IPS DF 6.9 (cell line): Measurements from ENCODE around the gene SGCG.
"Not testable (repeated sequence)": the region's sequence is repeated elsewhere in the genome, so short reads cannot be mapped to it uniquely, and the experiment has no call there.

Source experiments
- DNase-seq: peaks from one replicate; pipeline ENCODE4 v3.0.0-alpha.2; 2013; ENCODE audit warnings: low read depth, low spot score
- H3K27ac ChIP-seq: one replicate; pipeline ENCODE4 v1.5.1; 2013; ENCODE audit warnings: low read length, control low read depth
- H3K27me3 ChIP-seq: 2 replicates; pipeline ENCODE4 v1.6.1; 2013; ENCODE audit warnings: mild to moderate bottlenecking, low read length; ENCODE audit not compliant: control insufficient read depth, insufficient read depth
- H3K36me3 ChIP-seq: 2 replicates; pipeline ENCODE4 v1.6.1; 2013; ENCODE audit warnings: low read length; ENCODE audit not compliant: control insufficient read depth, insufficient read depth
- H3K4me1 ChIP-seq: 2 replicates; pipeline ENCODE4 v1.6.1; 2013; ENCODE audit warnings: low read length; ENCODE audit not compliant: control insufficient read depth, insufficient read depth
- H3K4me3 ChIP-seq: 2 replicates; pipeline ENCODE4 v1.5.1; 2013; ENCODE audit warnings: mild to moderate bottlenecking, low read length
- H3K9me3 ChIP-seq: 2 replicates; pipeline ENCODE4 v1.6.1; 2013; ENCODE audit warnings: low read length, inconsistent platforms; ENCODE audit not compliant: control insufficient read depth, insufficient read depth
- WGBS: extraction: QIAGEN DNeasy Blood & Tissue Kit; methylation state at CpG from one replicate; pipeline ENCODE4 v1.1.7; 2013; ENCODE audit warnings: mixed read lengths, missing lambda C conversion rate; ENCODE audit not compliant: insufficient read length, insufficient coverage; 5-methylcytosine and 5-hydroxymethylcytosine counted together

The SGCG gene

DNA sequence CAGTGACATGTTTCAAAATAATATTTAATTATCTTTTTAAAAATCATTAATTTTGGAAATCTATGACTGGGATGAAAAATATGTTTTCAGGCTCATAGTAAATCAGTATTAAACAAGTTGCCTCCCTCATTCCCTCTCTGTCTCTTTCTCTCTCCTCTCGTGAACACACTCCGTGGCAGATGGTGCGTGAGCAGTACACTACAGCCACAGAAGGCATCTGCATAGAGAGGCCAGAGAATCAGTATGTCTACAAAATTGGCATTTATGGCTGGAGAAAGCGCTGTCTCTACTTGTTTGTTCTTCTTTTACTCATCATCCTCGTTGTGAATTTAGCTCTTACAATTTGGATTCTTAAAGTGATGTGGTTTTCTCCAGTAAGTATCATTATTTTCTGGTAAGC, 22.7 kb downstream of the SGCG start:
- no CpG with 5 or more reads among the region's 5 CpGs for WGBS

DNA sequence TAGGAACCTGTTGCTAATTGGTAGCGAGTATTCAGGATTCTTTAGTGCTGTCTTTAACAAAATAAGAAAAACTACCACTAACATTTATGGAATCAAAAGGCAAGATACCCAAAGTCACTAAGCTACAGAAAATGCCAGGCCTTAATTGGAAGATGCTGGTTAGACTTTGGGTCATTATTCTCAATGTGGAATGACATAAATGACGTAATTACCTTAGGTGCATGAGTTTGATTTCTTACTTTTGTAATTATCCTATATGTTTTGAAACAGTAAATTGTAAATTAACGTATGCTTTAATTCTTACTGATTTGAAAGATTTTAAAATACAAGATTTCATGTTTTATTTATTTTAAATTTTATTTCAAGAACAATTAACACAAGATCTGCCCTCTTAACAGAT, 25.0 kb downstream of the SGCG start:
- Histone ChIP-seq H3K9me3 (no peaks in the 10 kb centered on the region), H3K4me3 (no peak overlapping the region), H3K27ac (no peak overlapping the region), H3K27me3 (no peaks in the 10 kb centered on the region), H3K4me1 (no peaks in the 10 kb centered on the region), H3K36me3 (no peaks in the 10 kb centered on the region)
- no CpG with 5 or more reads among the region's 3 CpGs for WGBS
- DNase-seq = no peak

More for the DNA sequence above, 22.7 kb downstream of the SGCG start:
- H3K9me3 ChIP-seq = no peaks in the 10 kb centered on the region
- H3K27ac ChIP-seq = no peak overlapping the region
- H3K4me1 ChIP-seq = no peaks in the 10 kb centered on the region
- H3K4me3 ChIP-seq = no peak overlapping the region
- H3K36me3 ChIP-seq = no peaks in the 10 kb centered on the region
- no peaks in the 10 kb centered on the region for H3K27me3 ChIP-seq
- DNase-seq = no peak

DNA sequence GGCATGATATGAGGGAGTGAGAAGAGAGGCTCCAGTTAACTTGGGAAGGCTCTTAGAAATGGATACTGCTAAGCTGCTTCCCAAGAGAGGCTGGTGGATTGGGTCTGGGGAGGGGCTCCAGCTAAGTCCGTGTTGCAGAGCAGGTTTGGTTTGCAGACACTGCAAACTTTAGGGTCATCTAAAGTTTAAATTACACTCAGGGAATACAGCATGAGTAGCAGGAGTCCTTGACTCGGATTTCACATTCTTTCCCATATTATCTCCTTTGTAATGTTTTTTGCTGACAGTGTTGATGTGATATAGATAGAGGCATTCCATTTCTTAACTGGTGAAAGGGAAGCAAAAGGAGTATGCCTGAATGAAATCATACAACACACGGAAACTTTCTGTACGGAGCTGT, 31.9 kb downstream of the SGCG start:
- Histone ChIP-seq H3K4me1 (no peaks in the 10 kb centered on the region), H3K27ac (no peak overlapping the region), H3K36me3 (no peaks in the 10 kb centered on the region), H3K4me3 (no peak overlapping the region), H3K27me3 (no peaks in the 10 kb centered on the region), H3K9me3 (peaks cover 5% of the 10 kb centered on the region; the same call in 1 of the 2 replicates)
- no CpG with 5 or more reads among the region's 4 CpGs for WGBS
- no peak for DNase-seq

GRCh38 chr13:23231241-23231640, 50.5 kb downstream of the SGCG start:
- no peak for DNase-seq
- no peak overlapping the region for H3K27ac ChIP-seq
- H3K27me3 ChIP-seq = no peaks in the 10 kb centered on the region
- H3K4me1 ChIP-seq = no peaks in the 10 kb centered on the region
- no peaks in the 10 kb centered on the region for H3K9me3 ChIP-seq
- H3K36me3 ChIP-seq = no peaks in the 10 kb centered on the region
- H3K4me3 ChIP-seq = no peak overlapping the region

DNA sequence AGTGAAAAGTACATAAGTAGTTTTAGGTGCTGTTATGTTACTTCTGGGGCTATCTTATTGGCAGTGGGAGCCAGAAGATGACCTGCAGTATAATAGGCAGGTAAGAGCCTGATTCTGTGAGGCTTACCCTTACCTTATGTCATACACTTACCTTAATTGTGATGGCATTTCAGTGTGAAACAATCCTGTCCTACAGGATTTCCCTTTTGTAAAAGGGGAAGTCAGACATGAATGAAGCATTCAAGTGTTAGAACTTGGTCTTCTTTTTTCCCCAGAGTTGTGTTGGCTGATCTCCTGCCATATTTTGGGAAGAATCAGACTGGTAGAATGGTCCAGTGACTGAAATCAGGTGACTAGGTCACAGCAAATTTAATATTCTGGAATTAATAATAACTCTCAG, 55.2 kb downstream of the SGCG start:
- Histone ChIP-seq H3K9me3 (no peaks in the 10 kb centered on the region), H3K27me3 (no peaks in the 10 kb centered on the region), H3K27ac (no peak overlapping the region), H3K36me3 (no peaks in the 10 kb centered on the region), H3K4me1 (no peaks in the 10 kb centered on the region), H3K4me3 (no peak overlapping the region)
- no peak for DNase-seq

GRCh38 chr13:23243066-23243465, 62.3 kb downstream of the SGCG start:
- no peak for DNase-seq
- Histone ChIP-seq H3K36me3 (no peaks in the 10 kb centered on the region), H3K27me3 (no peaks in the 10 kb centered on the region), H3K4me3 (no peak overlapping the region), H3K4me1 (no peaks in the 10 kb centered on the region), H3K9me3 (no peaks in the 10 kb centered on the region), H3K27ac (no peak overlapping the region)
- no CpG with 5 or more reads among the region's 5 CpGs for WGBS

- H3K4me1 ChIP-seq, H3K4me3 ChIP-seq, DNase-seq, H3K36me3 ChIP-seq, H3K27me3 ChIP-seq, H3K9me3 ChIP-seq, H3K27ac ChIP-seq: not testable (repeated sequence)
- no CpG with 5 or more reads among the region's 26 CpGs for WGBS
Measured at GRCh38 chr13:23248410-23248809, 67.6 kb downstream of the SGCG start.

- Histone ChIP-seq H3K4me3 (no peak overlapping the region), H3K9me3 (no peaks in the 10 kb centered on the region), H3K27me3 (no peaks in the 10 kb centered on the region), H3K27ac (no peak overlapping the region), H3K36me3 (no peaks in the 10 kb centered on the region), H3K4me1 (0 out of 2 replicates have a peak, but pooled peaks cover 2% of the 10 kb centered on the region)
- no peak for DNase-seq
- no CpG with 5 or more reads among the region's 4 CpGs for WGBS
Measured at GRCh38 chr13:23254506-23254905, 73.7 kb downstream of the SGCG start.

GRCh38 chr13:23267571-23267970, 86.8 kb downstream of the SGCG start:
- H3K27me3 ChIP-seq = no peaks in the 10 kb centered on the region
- no peaks in the 10 kb centered on the region for H3K4me1 ChIP-seq
- H3K9me3 ChIP-seq = no peaks in the 10 kb centered on the region
- WGBS = no CpG with 5 or more reads among the region's 4 CpGs
- no peaks in the 10 kb centered on the region for H3K36me3 ChIP-seq
- no peak overlapping the region for H3K4me3 ChIP-seq
- no peak for DNase-seq
- no peak overlapping the region for H3K27ac ChIP-seq

GRCh38 chr13:23268441-23268840, 87.7 kb downstream of the SGCG start:
- WGBS = no CpG with 5 or more reads among the region's 1 CpG
- no peak for DNase-seq
- no peaks in the 10 kb centered on the region for H3K9me3 ChIP-seq
- no peaks in the 10 kb centered on the region for H3K36me3 ChIP-seq
- no peaks in the 10 kb centered on the region for H3K27me3 ChIP-seq
- no peak overlapping the region for H3K27ac ChIP-seq
- no peaks in the 10 kb centered on the region for H3K4me1 ChIP-seq
- H3K4me3 ChIP-seq = no peak overlapping the region

DNA sequence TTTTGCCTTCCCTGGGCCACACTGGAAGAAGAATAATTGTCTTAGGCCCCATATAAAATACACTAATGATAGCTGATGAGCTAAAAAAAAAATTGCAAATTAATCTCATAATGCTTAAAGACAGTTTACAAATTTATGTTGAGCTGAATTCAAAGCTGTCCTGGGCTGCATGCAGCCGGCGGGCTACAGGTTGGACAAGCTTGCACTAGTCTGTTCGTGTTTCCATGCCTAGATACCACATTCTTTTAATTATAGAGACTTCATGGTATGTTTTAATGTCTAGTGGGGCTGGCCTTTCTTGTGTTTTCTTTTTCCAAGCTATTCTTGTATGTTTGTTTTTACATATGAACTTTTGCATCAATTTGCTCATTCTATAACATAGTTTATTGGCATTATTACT, 90.6 kb downstream of the SGCG start:
- no peak for DNase-seq
- Histone ChIP-seq H3K27me3 (no peaks in the 10 kb centered on the region), H3K27ac (no peak overlapping the region), H3K4me1 (no peaks in the 10 kb centered on the region), H3K36me3 (no peaks in the 10 kb centered on the region), H3K9me3 (no peaks in the 10 kb centered on the region), H3K4me3 (no peak overlapping the region)
- WGBS = no CpG with 5 or more reads among the region's 3 CpGs
